Measurements from ENCODE around the gene ATM.
"Not testable (repeated sequence)": the region's sequence is repeated elsewhere in the genome, so short reads cannot be mapped to it uniquely, and the experiment has no call there.

The ATM gene

DNA sequence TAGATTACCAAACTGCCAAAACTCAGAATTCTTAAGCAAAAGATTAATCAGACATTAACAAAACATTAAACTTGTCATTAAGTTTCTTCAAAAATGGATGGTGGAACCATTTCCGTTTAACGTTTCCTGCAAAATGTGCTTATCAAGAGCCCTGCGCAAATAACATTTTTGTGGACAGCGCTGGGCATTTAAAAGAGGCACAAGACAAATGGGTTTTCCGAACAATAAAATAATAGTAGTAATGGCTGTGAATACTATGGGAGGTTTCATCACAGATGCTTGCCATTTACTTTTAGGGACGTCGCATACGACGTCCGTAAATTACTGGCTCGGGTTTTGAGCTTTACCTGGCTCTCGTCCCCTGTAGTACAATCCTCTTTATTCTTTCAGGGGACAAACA is 1.5 kb upstream of the ATM start:
- peak; percentile 27 for DNase-seq

DNA sequence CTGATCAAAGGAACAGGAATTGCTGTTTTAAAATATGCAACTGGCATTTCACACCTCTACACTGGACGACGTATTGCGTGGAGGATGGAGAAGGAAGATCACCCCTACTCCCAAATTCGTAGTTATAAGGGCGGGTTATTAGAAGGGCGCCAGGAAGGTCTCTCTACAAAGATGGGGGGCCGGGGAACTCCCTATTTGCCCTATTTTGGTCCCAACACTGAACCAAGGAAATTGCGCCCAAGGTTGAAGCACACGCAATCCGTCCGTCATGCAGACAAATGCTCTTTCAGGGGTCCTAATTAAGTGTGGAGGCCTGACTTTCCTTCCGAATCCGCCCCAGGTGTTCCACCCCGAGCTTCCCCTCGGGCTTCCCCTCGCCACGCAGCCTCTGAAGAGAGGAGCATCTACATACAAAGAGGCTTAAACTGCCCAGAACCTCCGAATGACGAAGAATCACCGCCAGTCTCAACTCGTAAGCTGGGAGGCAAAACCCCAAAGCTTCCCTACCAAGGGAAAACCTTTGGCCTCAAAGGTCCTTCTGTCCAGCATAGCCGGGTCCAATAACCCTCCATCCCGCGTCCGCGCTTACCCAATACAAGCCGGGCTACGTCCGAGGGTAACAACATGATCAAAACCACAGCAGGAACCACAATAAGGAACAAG is 825 bp upstream of the ATM start:
- no peak for DNase-seq

GRCh38 chr11:108223348-108224149 is 682 bp downstream of the ATM start:
- no peak for DNase-seq

DNA sequence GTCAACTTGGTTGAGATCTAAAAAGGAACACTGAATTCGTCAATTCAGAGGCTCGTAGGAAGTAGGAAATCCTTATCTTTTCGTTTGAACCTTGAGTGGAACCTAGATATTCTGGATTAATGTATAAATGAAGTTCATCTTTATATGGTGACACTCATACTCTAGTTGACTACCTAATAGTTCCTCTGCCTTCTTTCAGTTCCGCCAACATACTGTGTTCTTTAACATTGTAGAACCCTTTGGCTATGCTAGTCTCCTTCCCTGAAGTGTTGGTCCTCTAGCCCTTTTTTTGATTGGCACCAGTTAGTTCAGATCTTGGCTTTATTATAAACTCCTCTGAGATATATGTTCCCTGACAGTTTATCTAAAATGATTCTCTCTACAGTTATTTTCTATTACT is 1.5 kb downstream of the ATM start:
- DNase-seq, result no peak

GRCh38 chr11:108224911-108225786 is 2.3 kb downstream of the ATM start:
- DNase-seq, result no peak

GRCh38 chr11:108226036-108226435 is 3.2 kb downstream of the ATM start:
- DNase-seq, result no peak

GRCh38 chr11:108228251-108228650 is 5.4 kb downstream of the ATM start:
- no peak for DNase-seq

- DNase-seq, result no peak
These were observed 10.5 kb downstream of the ATM start for GRCh38 chr11:108233277-108233945.

- no peak for DNase-seq
These were observed 12.3 kb downstream of the ATM start for GRCh38 chr11:108235192-108235591.

GRCh38 chr11:108235633-108236032 is 12.8 kb downstream of the ATM start:
- no peak for DNase-seq

- no peak for DNase-seq
These were observed 14.2 kb downstream of the ATM start for GRCh38 chr11:108237058-108237481.

- DNase-seq, result no peak
These were observed 16.2 kb downstream of the ATM start for GRCh38 chr11:108239076-108239475.

GRCh38 chr11:108241330-108242037 is 18.6 kb downstream of the ATM start:
- DNase-seq, result no peak

DNA sequence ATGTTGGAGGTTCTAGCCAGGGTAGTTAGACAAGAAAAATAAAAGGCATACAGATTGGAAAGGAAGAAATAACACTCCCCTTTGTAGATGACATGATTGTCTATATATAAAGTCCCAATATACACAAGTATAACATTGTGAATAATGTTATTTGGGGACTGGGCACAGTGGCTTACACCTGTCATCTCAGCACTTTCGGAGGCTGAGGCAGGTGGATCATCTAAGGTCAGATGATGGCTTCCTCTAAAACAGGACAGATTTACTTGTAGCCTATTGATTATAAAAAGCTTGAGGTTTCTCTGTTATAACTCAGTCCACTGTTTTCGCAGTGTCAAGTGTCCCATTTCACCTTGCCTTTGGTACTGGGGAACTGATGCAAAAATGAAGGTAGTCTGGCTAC is 19.6 kb downstream of the ATM start:
- DNase-seq, result no peak

DNA sequence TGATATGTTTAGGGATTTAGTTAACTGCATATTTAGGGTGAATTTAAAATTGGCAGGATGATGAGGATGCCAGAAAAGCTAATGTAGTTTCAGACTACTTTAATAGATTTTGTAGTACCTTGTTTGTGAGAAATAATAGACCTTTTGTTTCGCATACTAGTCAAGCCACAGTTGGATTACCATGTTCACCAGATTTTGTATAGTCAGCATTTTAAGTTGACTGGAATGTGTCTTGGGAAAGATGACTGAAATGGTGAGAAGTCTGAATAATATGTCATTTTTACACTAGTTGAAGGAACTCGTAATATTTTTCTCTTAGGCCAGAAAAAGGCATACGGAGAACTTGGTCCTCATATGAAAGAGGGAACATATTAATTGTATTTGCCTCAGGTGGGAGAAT is 23.4 kb downstream of the ATM start:
- DNase-seq, result no peak

- DNase-seq, result no peak
These were observed 24.0 kb downstream of the ATM start for GRCh38 chr11:108246885-108247284.

DNA sequence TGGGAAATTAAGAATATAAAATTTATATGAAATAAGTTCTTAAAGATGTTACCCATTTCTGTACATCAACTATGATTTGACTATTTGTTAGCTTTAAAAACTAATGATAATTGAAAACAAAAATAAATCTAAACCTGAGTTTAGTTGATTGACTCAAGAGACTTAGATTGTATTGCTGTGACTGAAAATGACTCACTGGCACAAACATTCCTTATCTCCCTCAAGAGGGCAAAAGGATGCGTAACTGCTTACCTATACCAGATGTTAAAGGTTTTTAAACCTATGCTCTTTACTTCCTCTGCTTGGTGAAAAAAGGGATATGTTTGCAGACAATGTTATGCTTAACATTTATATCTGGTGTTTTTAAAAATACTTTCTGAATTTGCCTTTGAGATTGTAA is 30.3 kb downstream of the ATM start:
- DNase-seq, result no peak

GRCh38 chr11:108269583-108269982 is 46.7 kb downstream of the ATM start:
- no peak for DNase-seq

DNA sequence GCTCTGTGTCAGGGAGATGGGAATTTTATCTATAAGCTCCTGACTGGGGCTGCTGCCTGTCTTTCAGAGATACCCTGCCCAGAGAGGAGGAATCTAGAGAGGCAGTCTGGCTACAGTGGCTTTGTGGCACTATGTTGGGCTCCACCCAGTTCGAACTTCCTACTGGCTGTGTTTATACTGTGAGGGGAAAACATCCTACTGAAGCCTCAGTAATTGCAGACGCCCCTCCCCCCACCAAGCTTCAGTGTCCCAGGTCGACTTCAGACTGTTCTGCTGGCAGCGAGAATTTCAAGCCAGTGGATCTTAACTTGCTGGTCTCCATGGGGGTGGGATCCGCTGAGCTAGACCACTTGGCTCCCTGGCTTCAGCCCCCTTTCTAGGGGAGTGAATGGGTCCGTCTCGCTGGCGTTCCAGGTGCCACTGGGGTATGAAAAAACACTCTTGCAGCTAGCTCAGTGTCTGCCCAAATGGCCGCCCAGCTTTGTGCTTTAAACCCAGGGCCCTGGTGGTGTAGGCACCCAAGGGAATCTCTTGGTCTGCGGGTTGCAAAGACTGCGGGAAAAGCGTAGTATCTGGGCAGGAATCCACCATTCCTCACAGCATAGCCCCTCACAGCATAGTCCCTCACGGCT is 54.2 kb downstream of the ATM start:
- not testable (repeated sequence) for DNase-seq

DNA sequence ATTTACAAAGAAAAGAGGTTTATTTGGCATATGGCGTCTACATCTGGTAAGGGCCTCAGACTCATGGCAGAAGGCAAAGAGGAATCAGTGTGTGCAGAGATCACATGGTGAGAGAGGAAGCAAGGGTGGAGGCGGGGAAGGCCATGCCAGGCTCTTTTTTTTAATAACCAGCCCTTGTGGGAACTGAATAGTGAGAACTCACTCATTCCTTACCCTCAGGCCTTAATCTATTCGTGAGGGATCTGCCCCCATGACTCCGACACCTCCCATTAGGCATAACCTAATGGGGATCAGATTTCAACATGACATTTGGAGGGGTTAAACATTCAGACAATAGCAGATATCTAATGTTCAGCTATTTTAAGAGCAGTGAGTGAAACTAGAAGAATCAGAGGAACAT is 55.7 kb downstream of the ATM start:
- peak; percentile 6 for DNase-seq

DNA sequence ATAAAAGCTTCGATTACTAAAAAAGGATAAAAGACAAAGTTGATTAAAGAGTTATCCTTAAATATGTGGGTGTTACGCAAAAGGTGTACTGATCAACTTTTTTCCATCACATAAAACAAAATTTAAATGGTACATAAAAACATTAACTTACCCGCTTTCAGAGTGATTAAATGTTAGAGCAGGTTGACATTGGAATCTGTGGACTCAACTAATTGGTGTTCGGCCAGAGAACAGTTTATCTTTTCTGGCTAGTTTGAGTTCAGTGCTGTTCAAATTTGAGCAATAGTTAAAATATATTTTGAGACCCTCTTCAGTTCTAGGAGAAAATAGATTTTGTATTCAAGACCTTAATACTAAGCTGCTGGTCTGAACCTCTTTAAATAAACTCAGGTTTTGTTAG is 56.1 kb downstream of the ATM start:
- DNase-seq, result no peak
